ENCODE measurements around the gene CDH2. TPM values are rescaled to one million over a fixed set of nuclear protein-coding genes. Genes with fewer than 3 reads are reported as not detected.

Gene CDH2
- polyA plus RNA-seq, 2 donors, result 0.12 to 0.38 TPM

DNA sequence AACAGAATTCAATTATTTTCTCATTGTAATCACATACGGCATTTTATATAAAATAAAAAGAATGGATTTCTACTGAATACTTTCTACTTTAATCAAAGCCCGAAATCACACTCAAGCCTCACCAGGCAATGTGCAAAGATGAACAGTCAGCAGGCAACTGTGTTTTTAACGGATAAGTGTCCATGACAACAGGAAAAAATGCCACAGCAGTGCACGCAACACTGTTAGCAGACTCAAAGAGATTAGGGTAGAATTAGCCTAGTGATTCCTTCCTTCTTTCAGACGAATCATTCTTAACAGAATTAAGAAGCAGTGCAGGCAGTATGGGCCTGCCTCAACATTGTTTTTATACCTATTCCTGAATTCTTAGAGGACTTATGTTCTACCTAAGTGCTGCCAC, 135.6 kb downstream of the CDH2 start:
- Histone ChIP-seq H3K4me1 (ENCODE audit: control insufficient read depth in 2 of 2, insufficient read depth in 2 of 2, low read length in 1 of 2) (no peaks in the 10 kb centered on the region), H3K27ac (ENCODE audit: low read depth in 2 of 2, low read length in 1 of 2) (no peak overlapping the region), H3K27me3 (ENCODE audit: control insufficient read depth in 1 of 2, insufficient read depth in 2 of 2, low read length in 2 of 2) (no peaks in the 10 kb centered on the region), H3K36me3 (ENCODE audit: control insufficient read depth in 2 of 2, insufficient read depth in 2 of 2, low read length in 1 of 2) (no peaks in the 10 kb centered on the region), H3K9me3 (ENCODE audit: control insufficient read depth in 2 of 2, insufficient read depth in 1 of 2, low read depth in 1 of 2, low read length in 1 of 2) (peaks cover 0 to 2% of the 10 kb centered on the region in 2 donors), H3K4me3 (ENCODE audit: low read depth in 1 of 2, low read length in 2 of 2) (no peak overlapping the region)
- 41 to 49% methylated on average over 5 of the region's 5 CpGs for WGBS, 2 donors

DNA sequence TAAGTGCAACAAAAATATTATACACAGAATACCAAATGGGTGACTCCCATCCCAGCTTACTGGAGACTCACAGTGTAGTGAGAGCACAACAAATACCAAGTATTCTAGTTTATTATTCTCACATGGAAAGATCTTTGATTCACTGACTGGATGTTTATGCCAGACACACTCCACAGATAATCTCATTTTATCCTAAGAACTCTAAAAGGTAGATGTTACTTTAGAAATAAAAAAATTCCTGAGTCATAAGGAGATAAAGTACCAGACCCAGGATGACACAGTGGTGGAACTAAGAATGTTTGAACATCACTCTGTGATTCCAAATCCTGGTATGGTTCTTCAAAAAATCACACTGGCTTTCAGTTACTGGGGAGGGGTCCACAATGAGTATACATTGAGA, 136.2 kb downstream of the CDH2 start:
- H3K36me3 ChIP-seq (ENCODE audit: control insufficient read depth in 2 of 2, insufficient read depth in 2 of 2, low read length in 1 of 2), result no peaks in the 10 kb centered on the region
- no peaks in the 10 kb centered on the region for H3K4me1 ChIP-seq (ENCODE audit: control insufficient read depth in 2 of 2, insufficient read depth in 2 of 2, low read length in 1 of 2)
- no peak overlapping the region for H3K27ac ChIP-seq (ENCODE audit: low read depth in 2 of 2, low read length in 1 of 2)
- H3K9me3 ChIP-seq (ENCODE audit: control insufficient read depth in 2 of 2, insufficient read depth in 1 of 2, low read depth in 1 of 2, low read length in 1 of 2), result peaks cover 0 to 2% of the 10 kb centered on the region in 2 donors
- no peaks in the 10 kb centered on the region for H3K27me3 ChIP-seq (ENCODE audit: control insufficient read depth in 1 of 2, insufficient read depth in 2 of 2, low read length in 2 of 2)
- no peak overlapping the region for H3K4me3 ChIP-seq (ENCODE audit: low read depth in 1 of 2, low read length in 2 of 2)

DNA sequence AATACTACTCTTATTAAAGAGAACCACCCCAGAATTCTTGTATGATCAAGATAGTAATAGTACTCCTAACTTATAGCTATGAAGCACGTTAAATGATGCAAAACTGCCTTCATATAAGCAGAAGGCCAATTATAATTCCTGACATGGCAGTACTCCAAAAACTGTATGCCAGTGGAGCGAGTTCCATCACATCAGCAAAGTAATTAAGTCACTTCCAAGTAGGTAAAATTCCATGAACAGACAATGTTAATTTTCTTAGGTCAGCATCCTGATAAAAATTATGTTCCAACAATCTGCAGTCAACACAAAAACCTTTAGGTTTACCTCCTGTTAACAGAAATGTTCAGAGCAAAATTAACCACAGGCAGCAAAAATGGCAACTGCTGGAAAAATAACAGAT, 136.7 kb downstream of the CDH2 start:
- Histone ChIP-seq H3K27me3 (ENCODE audit: control insufficient read depth in 1 of 2, insufficient read depth in 2 of 2, low read length in 2 of 2) (no peaks in the 10 kb centered on the region), H3K27ac (ENCODE audit: low read depth in 2 of 2, low read length in 1 of 2) (no peak overlapping the region), H3K9me3 (ENCODE audit: control insufficient read depth in 2 of 2, insufficient read depth in 1 of 2, low read depth in 1 of 2, low read length in 1 of 2) (peaks cover 0 to 2% of the 10 kb centered on the region in 2 donors), H3K36me3 (ENCODE audit: control insufficient read depth in 2 of 2, insufficient read depth in 2 of 2, low read length in 1 of 2) (no peaks in the 10 kb centered on the region), H3K4me3 (ENCODE audit: low read depth in 1 of 2, low read length in 2 of 2) (no peak overlapping the region), H3K4me1 (ENCODE audit: control insufficient read depth in 2 of 2, insufficient read depth in 2 of 2, low read length in 1 of 2) (no peaks in the 10 kb centered on the region)
- WGBS, 2 donors, result 32 to 42% methylated on average over 2 of the region's 2 CpGs

DNA sequence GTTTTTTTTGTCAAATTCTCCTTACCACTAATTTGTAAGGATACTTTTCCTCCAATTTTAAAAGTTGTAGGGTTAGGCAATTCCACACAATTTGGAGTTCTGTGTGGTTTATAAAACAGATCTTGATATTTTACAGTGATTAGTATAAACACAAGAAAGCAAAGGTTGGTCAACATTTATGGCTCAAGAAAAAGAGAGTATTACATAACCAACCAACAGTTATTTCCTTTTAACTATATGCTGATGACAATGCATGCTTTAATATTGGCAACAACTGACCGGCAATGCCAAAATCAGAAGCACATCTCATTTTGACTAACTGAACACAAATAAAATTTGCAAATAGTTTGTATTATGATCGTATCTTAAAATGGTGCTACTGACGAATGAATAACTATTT, 137.2 kb downstream of the CDH2 start:
- H3K27ac ChIP-seq (ENCODE audit: low read depth in 2 of 2, low read length in 1 of 2), result no peak overlapping the region
- WGBS, 2 donors, result 57 to 65% methylated on average over 3 of the region's 3 CpGs
- H3K4me1 ChIP-seq (ENCODE audit: control insufficient read depth in 2 of 2, insufficient read depth in 2 of 2, low read length in 1 of 2), result no peaks in the 10 kb centered on the region
- H3K36me3 ChIP-seq (ENCODE audit: control insufficient read depth in 2 of 2, insufficient read depth in 2 of 2, low read length in 1 of 2), result no peaks in the 10 kb centered on the region
- H3K27me3 ChIP-seq (ENCODE audit: control insufficient read depth in 1 of 2, insufficient read depth in 2 of 2, low read length in 2 of 2), result no peaks in the 10 kb centered on the region
- H3K4me3 ChIP-seq (ENCODE audit: low read depth in 1 of 2, low read length in 2 of 2), result no peak overlapping the region
- peaks cover 0 to 2% of the 10 kb centered on the region in 2 donors for H3K9me3 ChIP-seq (ENCODE audit: control insufficient read depth in 2 of 2, insufficient read depth in 1 of 2, low read depth in 1 of 2, low read length in 1 of 2)

DNA sequence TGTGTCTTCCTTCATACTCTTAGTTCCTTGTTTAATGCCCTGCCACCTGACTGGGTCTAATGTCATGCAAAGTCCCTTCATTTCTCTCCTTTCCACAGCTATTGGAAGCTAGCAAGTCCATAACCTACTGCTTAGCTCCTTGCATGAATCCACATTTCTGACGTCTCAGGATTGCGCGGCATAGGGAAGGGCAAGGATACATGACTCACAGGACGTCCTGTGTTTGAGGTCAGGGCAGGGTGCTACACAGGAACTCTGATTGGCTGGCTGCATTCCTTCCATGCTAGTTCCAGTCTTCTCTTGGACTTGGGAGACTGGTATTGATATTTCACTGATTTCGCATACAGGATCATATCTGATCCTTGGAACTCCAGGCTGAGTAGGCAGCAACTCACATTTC, 137.9 kb downstream of the CDH2 start:
- Histone ChIP-seq H3K4me1 (ENCODE audit: control insufficient read depth in 2 of 2, insufficient read depth in 2 of 2, low read length in 1 of 2) (no peaks in the 10 kb centered on the region), H3K27ac (ENCODE audit: low read depth in 2 of 2, low read length in 1 of 2) (no peak overlapping the region), H3K36me3 (ENCODE audit: control insufficient read depth in 2 of 2, insufficient read depth in 2 of 2, low read length in 1 of 2) (no peaks in the 10 kb centered on the region), H3K27me3 (ENCODE audit: control insufficient read depth in 1 of 2, insufficient read depth in 2 of 2, low read length in 2 of 2) (no peaks in the 10 kb centered on the region), H3K4me3 (ENCODE audit: low read depth in 1 of 2, low read length in 2 of 2) (no peak overlapping the region), H3K9me3 (ENCODE audit: control insufficient read depth in 2 of 2, insufficient read depth in 1 of 2, low read depth in 1 of 2, low read length in 1 of 2) (peaks cover 0 to 2% of the 10 kb centered on the region in 2 donors)
- WGBS, 2 donors, result 83 to 86% methylated on average over 5 of the region's 5 CpGs

DNA sequence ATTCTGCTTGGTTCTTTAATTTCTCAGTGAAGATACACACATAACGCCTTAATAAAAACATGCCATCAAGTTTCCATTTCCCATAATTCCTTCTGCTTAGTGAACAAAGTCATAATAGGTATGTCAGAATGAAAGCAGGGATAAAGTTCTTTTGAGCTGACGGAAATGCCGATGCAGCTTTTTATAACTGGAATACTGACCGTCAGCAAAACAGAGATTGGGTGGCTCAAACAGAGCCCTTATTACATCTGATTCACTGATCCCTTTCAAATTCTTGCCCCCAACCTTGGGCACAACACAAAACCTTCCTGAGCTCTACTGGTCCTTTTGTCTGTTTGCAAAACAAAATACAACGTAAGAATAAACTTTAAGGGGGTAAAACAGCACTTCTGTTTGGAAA, 140.4 kb downstream of the CDH2 start:
- no peaks in the 10 kb centered on the region for H3K4me1 ChIP-seq (ENCODE audit: control insufficient read depth in 2 of 2, insufficient read depth in 2 of 2, low read length in 1 of 2)
- no peaks in the 10 kb centered on the region for H3K36me3 ChIP-seq (ENCODE audit: control insufficient read depth in 2 of 2, insufficient read depth in 2 of 2, low read length in 1 of 2)
- H3K27ac ChIP-seq (ENCODE audit: low read depth in 2 of 2, low read length in 1 of 2), result no peak overlapping the region
- H3K27me3 ChIP-seq (ENCODE audit: control insufficient read depth in 1 of 2, insufficient read depth in 2 of 2, low read length in 2 of 2), result no peaks in the 10 kb centered on the region
- H3K4me3 ChIP-seq (ENCODE audit: low read depth in 1 of 2, low read length in 2 of 2), result no peak overlapping the region
- H3K9me3 ChIP-seq (ENCODE audit: control insufficient read depth in 2 of 2, insufficient read depth in 1 of 2, low read depth in 1 of 2, low read length in 1 of 2), result peaks cover 0 to 2% of the 10 kb centered on the region in 2 donors
- WGBS, 2 donors, result 76 to 82% methylated on average over 5 of the region's 5 CpGs

DNA sequence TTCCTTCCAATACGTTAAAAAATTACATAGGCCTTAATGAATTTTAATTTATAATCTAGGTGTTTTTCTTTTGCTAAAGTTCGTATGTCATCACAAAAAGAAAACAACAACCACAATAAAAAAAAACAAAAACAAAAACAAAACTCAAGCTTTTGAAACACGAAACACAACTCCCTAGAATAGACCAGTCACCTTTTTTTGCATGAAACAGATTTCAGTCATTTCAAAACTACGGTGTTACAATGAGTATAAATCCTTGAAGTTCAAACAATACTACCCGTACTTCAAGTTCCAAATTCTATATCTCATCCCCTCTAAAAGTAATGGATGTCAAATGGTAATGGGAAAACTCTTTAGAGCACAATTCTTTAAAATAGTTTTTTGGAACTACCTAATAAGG, 142.4 kb downstream of the CDH2 start:
- Histone ChIP-seq H3K27me3 (ENCODE audit: control insufficient read depth in 1 of 2, insufficient read depth in 2 of 2, low read length in 2 of 2) (no peaks in the 10 kb centered on the region), H3K9me3 (ENCODE audit: control insufficient read depth in 2 of 2, insufficient read depth in 1 of 2, low read depth in 1 of 2, low read length in 1 of 2) (peaks cover 0 to 2% of the 10 kb centered on the region in 2 donors), H3K4me1 (ENCODE audit: control insufficient read depth in 2 of 2, insufficient read depth in 2 of 2, low read length in 1 of 2) (no peaks in the 10 kb centered on the region), H3K27ac (ENCODE audit: low read depth in 2 of 2, low read length in 1 of 2) (no peak overlapping the region), H3K4me3 (ENCODE audit: low read depth in 1 of 2, low read length in 2 of 2) (no peak overlapping the region), H3K36me3 (ENCODE audit: control insufficient read depth in 2 of 2, insufficient read depth in 2 of 2, low read length in 1 of 2) (no peaks in the 10 kb centered on the region)
- 76 to 81% methylated on average over 5 of the region's 5 CpGs for WGBS, 2 donors

DNA sequence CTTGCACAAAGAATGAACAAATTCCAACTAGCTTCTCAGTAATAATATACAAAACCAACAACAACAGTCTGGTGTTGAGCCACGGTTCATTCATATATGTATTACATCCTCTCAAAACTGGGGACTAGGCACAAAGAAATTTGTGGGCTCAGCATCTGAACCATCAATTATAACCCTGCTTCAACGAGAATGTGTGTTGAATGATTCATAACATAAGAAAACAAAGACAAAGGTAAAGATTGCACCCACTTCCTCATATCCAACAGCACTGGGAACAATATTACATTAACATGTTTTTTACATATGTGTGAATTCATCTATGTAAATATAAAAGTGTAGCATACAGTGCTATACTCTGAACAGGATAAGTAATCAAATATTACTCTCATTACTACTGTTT, 144.8 kb downstream of the CDH2 start:
- Histone ChIP-seq H3K27ac (ENCODE audit: low read depth in 2 of 2, low read length in 1 of 2) (no peak overlapping the region), H3K9me3 (ENCODE audit: control insufficient read depth in 2 of 2, insufficient read depth in 1 of 2, low read depth in 1 of 2, low read length in 1 of 2) (no peaks in the 10 kb centered on the region), H3K4me1 (ENCODE audit: control insufficient read depth in 2 of 2, insufficient read depth in 2 of 2, low read length in 1 of 2) (no peaks in the 10 kb centered on the region), H3K36me3 (ENCODE audit: control insufficient read depth in 2 of 2, insufficient read depth in 2 of 2, low read length in 1 of 2) (no peaks in the 10 kb centered on the region), H3K27me3 (ENCODE audit: control insufficient read depth in 1 of 2, insufficient read depth in 2 of 2, low read length in 2 of 2) (no peaks in the 10 kb centered on the region), H3K4me3 (ENCODE audit: low read depth in 1 of 2, low read length in 2 of 2) (no peak overlapping the region)
- 43 to 52% methylated on average over 2 of the region's 2 CpGs for WGBS, 2 donors

DNA sequence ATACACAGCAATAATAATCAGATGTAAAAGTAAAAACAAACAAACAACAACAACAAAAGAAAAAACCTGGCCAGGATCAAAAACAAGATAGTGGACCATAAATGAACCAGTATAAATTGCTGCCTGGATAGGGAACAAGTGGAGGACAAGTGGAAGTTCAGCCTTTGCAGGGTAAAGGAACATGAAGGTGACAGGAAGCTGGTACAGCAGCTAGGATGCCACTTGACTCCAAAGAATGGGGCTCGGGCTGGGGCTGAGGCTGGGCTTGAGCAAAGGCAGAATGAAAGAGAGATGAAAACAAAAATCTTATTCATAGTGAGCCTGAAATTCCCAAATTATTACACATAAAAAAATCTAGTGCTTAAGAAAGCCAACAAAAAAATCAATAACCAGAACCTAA, 146.5 kb downstream of the CDH2 start:
- Histone ChIP-seq H3K27me3 (ENCODE audit: control insufficient read depth in 1 of 2, insufficient read depth in 2 of 2, low read length in 2 of 2) (no peaks in the 10 kb centered on the region), H3K27ac (ENCODE audit: low read depth in 2 of 2, low read length in 1 of 2) (no peak overlapping the region), H3K4me1 (ENCODE audit: control insufficient read depth in 2 of 2, insufficient read depth in 2 of 2, low read length in 1 of 2) (no peaks in the 10 kb centered on the region), H3K9me3 (ENCODE audit: control insufficient read depth in 2 of 2, insufficient read depth in 1 of 2, low read depth in 1 of 2, low read length in 1 of 2) (no peaks in the 10 kb centered on the region), H3K36me3 (ENCODE audit: control insufficient read depth in 2 of 2, insufficient read depth in 2 of 2, low read length in 1 of 2) (no peaks in the 10 kb centered on the region), H3K4me3 (ENCODE audit: low read depth in 1 of 2, low read length in 2 of 2) (no peak overlapping the region)
- WGBS, 2 donors, result 77 to 85% methylated on average over 1 of the region's 1 CpG

DNA sequence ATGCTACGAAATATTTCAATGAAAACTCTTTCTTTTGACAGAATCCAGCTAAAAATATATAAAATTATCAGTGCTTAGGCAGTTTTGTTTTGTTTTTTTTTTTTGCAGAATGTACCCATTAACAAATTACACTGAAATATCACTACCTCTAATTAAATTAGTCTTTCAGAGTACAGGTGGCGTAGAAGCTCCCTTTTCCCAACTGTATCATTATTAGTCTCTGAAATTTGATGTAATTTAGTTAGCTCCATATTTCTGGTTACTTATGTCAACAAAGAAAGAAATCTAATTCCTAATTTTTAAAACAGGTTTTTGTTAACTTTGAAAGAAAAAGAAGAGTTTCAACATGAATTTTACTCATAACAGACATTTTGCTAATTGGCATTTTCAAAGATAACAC, 149.2 kb downstream of the CDH2 start:
- Histone ChIP-seq H3K27me3 (ENCODE audit: control insufficient read depth in 1 of 2, insufficient read depth in 2 of 2, low read length in 2 of 2) (no peaks in the 10 kb centered on the region), H3K36me3 (ENCODE audit: control insufficient read depth in 2 of 2, insufficient read depth in 2 of 2, low read length in 1 of 2) (no peaks in the 10 kb centered on the region), H3K4me3 (ENCODE audit: low read depth in 1 of 2, low read length in 2 of 2) (no peak overlapping the region), H3K27ac (ENCODE audit: low read depth in 2 of 2, low read length in 1 of 2) (no peak overlapping the region), H3K4me1 (ENCODE audit: control insufficient read depth in 2 of 2, insufficient read depth in 2 of 2, low read length in 1 of 2) (no peaks in the 10 kb centered on the region), H3K9me3 (ENCODE audit: control insufficient read depth in 2 of 2, insufficient read depth in 1 of 2, low read depth in 1 of 2, low read length in 1 of 2) (no peaks in the 10 kb centered on the region)
- WGBS, 2 donors, result 73% methylated on average over 2 of the region's 2 CpGs

Data from esophagus (tissue), 2 donors.